ACHN (cell line): ENCODE data around the gene CNTNAP2.
A peak's percentile ranks its signal among the peaks of the same experiment; 100 is the strongest.

Source experiments
- DNase-seq: peaks from one replicate; pipeline ENCODE4 v3.0.0-alpha.2; 2015
- in situ Hi-C: cut with HindIII; loops from 2 replicates; pipeline ENCODE4 v1.10.0; 2017; ENCODE audit warnings: low sequenced_read_pairs, low pct_ligation_motif_present, low pct_unique_long_range_greater_than_20kb

The CNTNAP2 gene

GRCh38 chr7:146772601-146773000 lies 656.0 kb downstream of the CNTNAP2 start:
- in situ Hi-C loops: no loop called here
- DNase-seq: peak; percentile 31

GRCh38 chr7:146773506-146773905 lies 656.9 kb downstream of the CNTNAP2 start:
- in situ Hi-C loops: no loop called here
- no peak for DNase-seq

- in situ Hi-C loops: no loop called here
- DNase-seq: no peak
These were observed 664.9 kb downstream of the CNTNAP2 start for GRCh38 chr7:146781352-146782116.

DNA sequence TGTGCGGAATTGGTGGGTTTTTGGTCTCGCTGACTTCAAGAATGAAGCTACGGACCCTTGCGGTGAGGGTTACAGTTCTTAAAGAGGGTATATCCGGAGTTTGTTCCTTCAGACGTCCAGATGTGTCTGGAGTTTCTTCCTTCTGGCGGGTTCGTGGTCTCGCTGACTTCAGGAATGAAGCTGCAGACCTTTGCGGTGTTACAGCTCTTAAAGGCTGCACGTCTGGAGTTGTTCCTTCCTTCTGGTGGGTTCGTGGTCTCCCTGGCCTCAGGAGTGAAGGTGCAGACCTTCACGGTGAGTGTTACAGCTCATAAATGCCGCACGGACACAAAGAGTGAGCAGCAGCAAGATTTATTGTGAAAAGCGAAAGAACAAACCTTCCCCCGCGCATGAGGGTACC lies 670.7 kb downstream of the CNTNAP2 start:
- DNase-seq: no peak
- in situ Hi-C loops: no loop called here

GRCh38 chr7:146788008-146788407 lies 671.4 kb downstream of the CNTNAP2 start:
- in situ Hi-C loops: no loop called here
- no peak for DNase-seq

GRCh38 chr7:146791344-146792285 lies 675.0 kb downstream of the CNTNAP2 start:
- in situ Hi-C loops: no loop called here
- no peak for DNase-seq

DNA sequence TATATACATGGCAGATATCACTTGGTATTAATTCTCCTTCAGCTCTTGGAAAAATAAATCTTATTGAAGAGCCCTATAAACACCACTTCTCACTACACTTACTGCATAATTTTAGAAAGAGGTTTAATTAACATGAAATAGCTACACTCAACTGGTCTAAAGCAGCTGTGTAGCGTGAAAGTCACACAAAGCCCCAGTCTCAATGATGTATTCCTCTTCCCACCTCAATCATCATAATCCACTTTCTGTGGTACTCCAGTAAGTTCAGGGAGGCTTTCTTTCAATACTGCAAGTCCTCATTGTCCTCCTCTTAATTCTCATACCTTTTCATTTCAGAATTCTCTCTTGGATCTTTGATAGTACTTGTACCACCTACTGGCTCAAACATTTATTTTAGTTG lies 688.0 kb downstream of the CNTNAP2 start:
- in situ Hi-C loops: no loop called here
- DNase-seq: no peak

- DNase-seq: no peak
- in situ Hi-C loops: no loop called here
These were observed 688.5 kb downstream of the CNTNAP2 start for GRCh38 chr7:146805082-146805481.

DNA sequence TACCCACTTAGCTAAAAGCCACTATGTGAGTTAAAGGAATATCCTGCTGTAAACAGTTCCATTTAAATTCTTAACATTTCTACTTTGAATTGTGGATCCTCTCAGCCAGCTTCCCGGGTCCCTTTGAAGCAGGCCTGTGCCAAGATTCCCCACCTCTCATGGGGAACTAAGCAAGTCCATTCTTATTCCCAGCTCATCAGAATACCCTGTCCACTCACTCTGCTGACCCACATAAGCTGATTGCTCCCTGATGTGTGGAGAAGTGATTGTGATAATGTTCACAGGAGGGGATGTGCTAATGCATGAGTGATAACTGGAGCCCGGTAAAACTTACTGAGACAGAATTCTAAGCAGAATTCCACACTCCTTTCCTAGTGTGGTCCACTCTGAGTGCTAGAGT lies 709.7 kb downstream of the CNTNAP2 start:
- in situ Hi-C loops: no loop called here
- DNase-seq: no peak

GRCh38 chr7:146830686-146831085 lies 714.1 kb downstream of the CNTNAP2 start:
- no peak for DNase-seq
- in situ Hi-C loops: no loop called here

GRCh38 chr7:146831875-146832274 lies 715.3 kb downstream of the CNTNAP2 start:
- no peak for DNase-seq
- in situ Hi-C loops: no loop called here

DNA sequence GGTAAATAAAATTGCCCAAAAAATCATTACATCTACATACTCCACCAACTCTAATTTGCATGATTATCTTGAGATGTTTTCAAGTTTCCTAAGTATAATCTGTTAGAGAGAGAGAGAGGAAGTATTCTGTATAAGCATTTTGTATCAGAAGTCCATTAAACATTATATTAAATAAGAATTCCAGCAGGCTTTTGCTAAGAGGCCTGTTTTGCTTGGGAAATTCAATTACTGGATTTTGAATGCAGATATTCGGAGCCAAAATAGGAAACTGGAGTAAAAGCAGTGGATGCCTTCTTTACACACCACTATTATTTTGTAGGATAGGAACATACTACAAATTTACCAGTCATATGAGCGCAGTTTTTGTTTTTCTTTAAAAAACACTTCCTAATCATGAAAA lies 727.8 kb downstream of the CNTNAP2 start:
- no peak for DNase-seq
- in situ Hi-C loops: no loop called here

GRCh38 chr7:146858690-146859089 lies 742.1 kb downstream of the CNTNAP2 start:
- DNase-seq: no peak
- in situ Hi-C loops: no loop called here

GRCh38 chr7:146861701-146862100 lies 745.1 kb downstream of the CNTNAP2 start:
- no peak for DNase-seq
- in situ Hi-C loops: no loop called here

DNA sequence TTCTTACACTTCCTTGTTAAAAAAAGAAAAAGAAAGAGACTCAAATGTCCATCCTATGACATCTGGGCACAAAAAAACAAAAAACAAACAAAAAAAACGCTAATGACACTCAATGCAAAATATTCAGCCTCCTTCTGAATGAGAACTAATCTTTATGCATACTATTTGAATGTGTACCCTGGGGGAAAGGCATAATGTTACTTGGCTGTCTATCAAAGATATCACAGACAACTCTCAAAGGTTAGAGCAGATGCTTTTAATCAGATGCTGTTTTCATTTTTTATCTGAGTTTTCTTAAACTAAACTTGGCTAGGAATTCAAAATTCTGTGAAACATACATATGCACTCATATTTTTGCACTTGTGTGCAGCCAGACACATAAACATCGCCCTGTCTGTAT lies 745.8 kb downstream of the CNTNAP2 start:
- no peak for DNase-seq
- in situ Hi-C loops: no loop called here

DNA sequence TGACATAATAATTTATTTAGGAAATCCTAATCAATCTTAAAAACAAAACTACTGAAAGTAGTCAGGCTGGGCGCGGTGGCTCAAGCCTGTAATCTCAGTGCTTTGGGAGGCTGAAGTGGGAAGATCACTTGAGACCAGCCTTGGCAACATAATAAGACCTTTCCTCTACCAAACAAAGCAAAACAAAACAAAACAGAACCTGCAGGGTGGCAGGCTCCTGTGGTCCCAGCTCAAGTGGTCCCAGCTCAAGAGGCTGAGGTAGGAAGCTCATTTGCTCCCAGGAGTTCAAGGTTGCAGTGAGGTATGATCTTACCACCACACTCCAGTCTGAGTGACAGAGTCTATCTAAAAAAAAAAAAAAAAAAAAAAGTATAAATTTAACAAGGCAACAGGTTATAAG lies 748.0 kb downstream of the CNTNAP2 start:
- in situ Hi-C loops: no loop called here
- DNase-seq: no peak

DNA sequence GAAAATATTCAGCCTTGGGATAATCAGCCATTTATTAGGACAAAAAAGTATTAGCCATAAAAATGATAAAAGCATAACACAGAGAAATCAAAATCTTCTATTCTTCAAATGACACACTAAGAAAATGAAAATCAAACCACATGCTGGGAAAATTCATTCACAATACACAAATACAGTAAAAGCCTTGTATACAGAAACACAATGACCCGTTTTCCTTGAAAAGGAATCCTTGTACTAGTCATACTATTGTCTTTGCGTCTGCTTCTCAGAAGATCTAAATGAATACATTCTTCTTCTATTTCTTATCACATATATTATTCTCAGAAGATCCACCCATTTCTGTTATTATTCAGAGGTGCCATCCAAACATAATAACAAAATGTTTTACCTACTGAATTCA lies 749.1 kb downstream of the CNTNAP2 start:
- DNase-seq: no peak
- in situ Hi-C loops: no loop called here

- DNase-seq: no peak
- in situ Hi-C loops: no loop called here
These were observed 758.1 kb downstream of the CNTNAP2 start for GRCh38 chr7:146874722-146875121.

DNA sequence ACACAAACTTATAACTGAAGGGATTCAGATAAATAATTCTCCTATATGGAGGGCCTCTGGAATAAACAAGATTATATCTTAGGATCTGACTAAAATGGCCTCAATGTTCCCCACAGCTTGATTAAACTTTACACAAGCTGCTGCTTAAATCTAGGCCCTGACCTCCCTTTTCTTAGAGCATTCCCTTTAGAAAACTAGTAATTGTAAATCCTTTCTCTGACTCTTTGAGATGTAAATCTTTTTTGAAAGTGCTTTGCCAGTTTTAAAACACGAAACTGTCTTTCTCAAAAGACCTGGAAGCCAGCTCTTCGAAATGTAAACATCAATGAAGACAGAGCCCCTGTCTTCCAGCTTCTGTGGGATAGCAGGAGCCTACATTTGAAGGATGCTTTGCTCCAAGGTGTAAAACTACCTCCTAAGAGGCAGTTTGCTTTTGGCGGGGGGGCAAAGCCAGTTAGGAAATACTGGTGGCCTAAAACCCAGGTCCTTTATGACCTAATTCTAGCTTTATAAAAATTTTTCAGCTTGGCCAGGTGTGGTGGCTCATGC lies 758.7 kb downstream of the CNTNAP2 start:
- in situ Hi-C loops: no loop called here
- no peak for DNase-seq
